ENCODE data around the gene B4GALT1.

- TF ChIP-seq CTCF (IDR thresholded peaks at IDR 0.05) (no peak), POLR2A (IDR thresholded peaks at IDR 0.05) (no peak)
These were observed 15.5 kb downstream of the B4GALT1 start for GRCh38 chr9:33151601-33152000.

All from lower leg skin (tissue), 3 donors.